H1 (cell line): Measurements from ENCODE around the gene ASCC3. TPM values are rescaled to one million over a fixed set of nuclear protein-coding genes. Genes with fewer than 3 reads are reported as not detected.
A peak's percentile ranks its signal among the peaks of the same experiment; 100 is the strongest.
"Not testable (repeated sequence)": the region's sequence is repeated elsewhere in the genome, so short reads cannot be mapped to it uniquely, and the experiment has no call there.

Experiments used
- CTCF ChIA-PET: fragments of 300-600 bp; sonication (Branson Sonifier 250); formaldehyde crosslinking; loops from one replicate; lab custom pipeline; 2021; ENCODE audit not compliant: partially characterized antibody; lab: Charles Lee
- POLR2A ChIA-PET: fragments of 300-600 bp; sonication (Branson Sonifier 250); formaldehyde crosslinking; loops from one replicate; lab custom pipeline; 2021; ENCODE audit warnings: inconsistent platforms; ENCODE audit not compliant: partially characterized antibody; lab: Charles Lee
- DNase-seq, 2 experiments: peaks; one replicate each; pipeline versions ENCODE4 v3.0.0 to v3.0.0-alpha.2; 2010 to 2022; ENCODE audit warnings: low spot score in 2 of 2, low read depth in 1 of 2, mixed read lengths in 1 of 2
- FAIRE-seq: peaks from 2 replicates; lab custom pipeline; 2011; peaks lifted over from hg19 to GRCh38; lab: Jason Lieb, UNC
- H2AFZ ChIP-seq: 2 replicates; pipeline ENCODE4 v1.8.1; 2012; ENCODE audit warnings: low read length, inconsistent platforms
- H2AK5ac ChIP-seq: 2 replicates; pipeline ENCODE4 v1.6.1; 2013; ENCODE audit warnings: low read depth, low read length
- H2BK120ac ChIP-seq: replicated peaks from 2 replicates; pipeline ENCODE3; 2013; ENCODE audit warnings: low read depth, low read length, inconsistent platforms
- H2BK12ac ChIP-seq: 2 replicates; pipeline ENCODE4 v1.6.1; 2013; ENCODE audit warnings: low read depth, low read length
- H2BK15ac ChIP-seq: 2 replicates; pipeline ENCODE4 v1.6.1; 2013; ENCODE audit warnings: low read length
- H2BK20ac ChIP-seq: 2 replicates; pipeline ENCODE4 v1.6.1; 2013; ENCODE audit warnings: low read length
- H2BK5ac ChIP-seq: 2 replicates; pipeline ENCODE4 v1.6.1; 2013; ENCODE audit warnings: low read depth, low read length
- H3K14ac ChIP-seq: 2 replicates; pipeline ENCODE4 v1.6.1; 2013; ENCODE audit warnings: inconsistent platforms; ENCODE audit not compliant: insufficient read length
- H3K18ac ChIP-seq: 2 replicates; pipeline ENCODE4 v1.6.1; 2013; ENCODE audit warnings: low read length; ENCODE audit errors: extremely low read depth
- H3K23ac ChIP-seq: 2 replicates; pipeline ENCODE4 v1.6.1; 2013; ENCODE audit warnings: inconsistent platforms; ENCODE audit not compliant: insufficient read length
- H3K23me2 ChIP-seq: 2 replicates; pipeline ENCODE4 v1.6.1; 2013; ENCODE audit warnings: low read depth, low read length
- H3K27ac ChIP-seq: 2 replicates; pipeline ENCODE4 v1.6.1; 2011; ENCODE audit warnings: low read depth, low read length, inconsistent platforms
- H3K27me3 ChIP-seq, 4 experiments: replicated peaks in 1 of 4; 1 replicate in 1 of 4; 2 replicates in 3 of 4; pipeline versions ENCODE4 v1.6.1 to v1.8.1; 2011 to 2013; ENCODE audit warnings: low read length in 3 of 4, mild to moderate bottlenecking in 3 of 4, inconsistent platforms in 2 of 4, mixed read lengths in 2 of 4, moderate library complexity in 1 of 4; ENCODE audit not compliant: control insufficient read depth in 3 of 4, insufficient read depth in 3 of 4; ENCODE audit errors: extremely low read depth in 1 of 4
- H3K36me3 ChIP-seq, 4 experiments: 2 replicates each; pipeline versions ENCODE4 v1.6.1 to v1.8.1; 2011 to 2013; ENCODE audit warnings: mild to moderate bottlenecking in 4 of 4, low read length in 3 of 4, moderate library complexity in 2 of 4, control low read depth in 1 of 4, inconsistent platforms in 1 of 4; ENCODE audit not compliant: insufficient read depth in 4 of 4, control insufficient read depth in 2 of 4
- H3K4ac ChIP-seq: replicated peaks from 2 replicates; pipeline ENCODE3; 2013; ENCODE audit warnings: low read length, low read depth, mixed read lengths, inconsistent platforms; ENCODE audit not compliant: insufficient read length
- H3K4me1 ChIP-seq, 4 experiments: replicated peaks in 1 of 4; 1 replicate in 1 of 4; 2 replicates in 3 of 4; pipeline versions ENCODE4 v1.6.1 to v1.8.1; 2011 to 2013; ENCODE audit warnings: low read length in 3 of 4, inconsistent platforms in 2 of 4, mixed read lengths in 1 of 4; ENCODE audit not compliant: insufficient read depth in 4 of 4, control insufficient read depth in 3 of 4
- H3K4me2 ChIP-seq, 2 experiments: 2 replicates each; pipeline versions ENCODE4 v1.6.1 to v1.8.1; 2011 to 2013; ENCODE audit warnings: low read depth in 2 of 2, low read length in 2 of 2, control low read depth in 1 of 2, inconsistent platforms in 1 of 2, mild to moderate bottlenecking in 1 of 2; ENCODE audit not compliant: insufficient read depth in 1 of 2
- H3K4me3 ChIP-seq, 4 experiments: fragments of 200-600, 300-600 bp in 1 of 4; sonication (generic), shearing (Covaris generic), sonication (Bioruptor Twin) in 1 of 4; 2 replicates each; pipeline versions ENCODE4 v1.5.1 to v1.8.1; 2011 to 2016; ENCODE audit warnings: low read length in 4 of 4, low read depth in 3 of 4, control low read depth in 2 of 4, inconsistent platforms in 2 of 4, mild to moderate bottlenecking in 2 of 4, mixed read lengths in 1 of 4, moderate library complexity in 1 of 4; ENCODE audit not compliant: insufficient read depth in 2 of 4; ENCODE audit errors: extremely low read depth in 1 of 4
- H3K56ac ChIP-seq: replicated peaks from 2 replicates; pipeline ENCODE3; 2013; ENCODE audit warnings: low read depth, mild to moderate bottlenecking, mixed read lengths, low read length, inconsistent platforms; ENCODE audit not compliant: insufficient read length
- H3K79me1 ChIP-seq: 2 replicates; pipeline ENCODE4 v1.6.1; 2013; ENCODE audit warnings: low read depth, low read length, control low read depth
- H3K79me2 ChIP-seq, 2 experiments: 2 replicates each; pipeline versions ENCODE4 v1.6.1 to v1.8.1; 2012 to 2013; ENCODE audit warnings: low read length in 2 of 2, mild to moderate bottlenecking in 2 of 2, inconsistent platforms in 1 of 2; ENCODE audit not compliant: insufficient read depth in 2 of 2, control insufficient read depth in 1 of 2
- H3K9ac ChIP-seq, 4 experiments: replicated peaks in 1 of 4; 1 replicate in 1 of 4; 2 replicates in 3 of 4; pipeline versions ENCODE4 v1.6.1 to v1.8.1; 2011 to 2013; ENCODE audit warnings: low read depth in 3 of 4, low read length in 3 of 4, control low read depth in 2 of 4, mild to moderate bottlenecking in 2 of 4, moderate library complexity in 2 of 4, inconsistent platforms in 1 of 4; ENCODE audit errors: extremely low read depth in 1 of 4
- H3K9me3 ChIP-seq, 2 experiments: 2 replicates each; pipeline versions ENCODE4 v1.6.1 to v1.8.1; 2012 to 2013; ENCODE audit warnings: mild to moderate bottlenecking in 2 of 2, moderate library complexity in 2 of 2, control low read depth in 1 of 2, inconsistent platforms in 1 of 2, low read depth in 1 of 2, low read length in 1 of 2, mixed read lengths in 1 of 2; ENCODE audit not compliant: insufficient read depth in 2 of 2
- H4K20me1 ChIP-seq, 2 experiments: replicated peaks in 1 of 2; 2 replicates each; pipeline versions ENCODE3 to v1.8.1; 2011 to 2013; ENCODE audit warnings: inconsistent platforms in 2 of 2, low read length in 2 of 2, mild to moderate bottlenecking in 1 of 2; ENCODE audit not compliant: insufficient read depth in 2 of 2, control insufficient read depth in 1 of 2
- H4K5ac ChIP-seq: 2 replicates; pipeline ENCODE4 v1.6.1; 2013; ENCODE audit warnings: low read length, low read depth, mixed read lengths, inconsistent platforms; ENCODE audit not compliant: insufficient read length
- H4K8ac ChIP-seq: 2 replicates; pipeline ENCODE4 v1.8.0; 2013; ENCODE audit warnings: mild to moderate bottlenecking, moderate library complexity, low read length, inconsistent platforms; ENCODE audit not compliant: insufficient read depth; ENCODE audit errors: extremely low read depth
- H4K91ac ChIP-seq: replicated peaks from 2 replicates; pipeline ENCODE3; 2013; ENCODE audit warnings: low read length, mixed read lengths, inconsistent platforms; ENCODE audit not compliant: insufficient read length
- FOSL1 ChIP-seq: IDR thresholded peaks from 2 replicates; pipeline ENCODE4 v1.6.1; 2011; ENCODE audit warnings: mild to moderate bottlenecking, low read depth, low read length, moderate library complexity; ENCODE audit not compliant: insufficient read depth
- POLR2A ChIP-seq, 2 experiments: IDR thresholded peaks; 1 replicate in 1 of 2; 2 replicates in 1 of 2; pipeline ENCODE4 v1.6.1; 2011; ENCODE audit warnings: low read depth in 2 of 2, low read length in 2 of 2, mild to moderate bottlenecking in 2 of 2; ENCODE audit errors: control extremely low read depth in 1 of 2
- RBBP5 ChIP-seq: IDR thresholded peaks from 2 replicates; pipeline ENCODE4 v1.7.1; 2012; ENCODE audit warnings: low read depth, mild to moderate bottlenecking, inconsistent platforms, low read length, moderate library complexity, borderline replicate concordance
- WGBS, 2 experiments: shearing (Covaris generic) in 1 of 2; methylation state at CpG; one replicate each; pipeline versions ENCODE4 v1.1.6 to v1.1.7; 2013 to 2015; ENCODE audit warnings: low lambda C conversion rate in 2 of 2, mixed read lengths in 2 of 2, inconsistent platforms in 1 of 2, low coverage in 1 of 2, missing lambda C conversion rate in 1 of 2; ENCODE audit not compliant: insufficient replicate concordance in 2 of 2, insufficient coverage in 1 of 2, insufficient read length in 1 of 2; ENCODE audit errors: extremely low coverage in 1 of 2, missing lambda C conversion rate in 1 of 2; 5-methylcytosine and 5-hydroxymethylcytosine counted together
- polyA plus RNA-seq, 7 experiments: library from polyadenylated mRNA; depleted of rRNA in 3 of 7; stranded (reverse) in 5 of 7; unstranded in 2 of 7; fragments of >200 nt in 5 of 7; fragments of 200-250 nt in 2 of 7; gene quantifications; 1 replicate in 5 of 7; 2 replicates in 1 of 7; 4 replicates in 1 of 7; pipeline versions ENCODE4 v1.2.1 to v1.2.3, GENCODE V29; 2011 to 2013; ENCODE audit warnings: missing spikeins in 2 of 7, mixed read lengths in 2 of 7
- total RNA-seq: library from RNA; stranded (reverse); fragmentation: NEBNext Ultra II Directional; extraction: Animal tissue kit (Norgen Biotek cat#: 25700); gene quantifications from 2 replicates; pipeline ENCODE4 v1.2.1, GENCODE V29; 2021

Gene ASCC3
- total and polyA plus RNA-seq, 2 of the 8 experiments (the other 6 are each of a cell fraction or from before 2014, with no cell fraction given), result 37.5 to 77.8 TPM

DNA sequence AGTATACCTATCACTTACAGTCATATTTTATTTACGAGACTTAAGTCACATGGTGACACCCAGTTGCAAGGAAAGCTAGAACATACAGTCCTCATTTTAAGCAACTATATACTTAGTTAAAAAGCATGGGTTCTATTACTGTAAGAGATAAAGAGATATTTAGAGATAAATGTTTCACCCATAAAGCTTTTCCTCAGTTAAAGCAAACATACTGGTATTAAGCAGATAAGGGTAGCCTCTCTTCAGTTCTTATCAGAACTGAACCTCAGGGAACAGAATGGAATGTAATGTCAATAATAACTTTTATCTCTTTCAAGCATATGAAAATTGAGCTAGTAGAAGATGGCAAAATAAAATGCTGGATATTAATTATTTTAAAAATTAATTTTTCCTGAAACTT, 9.9 kb upstream of the ASCC3 start (continued):
- TF ChIP-seq RBBP5 (no peak), FOSL1 (no peak), POLR2A (IDR thresholded peaks at IDR 0.05; ENCODE audit: control extremely low read depth in 1 of 2, low read depth in 2 of 2, low read length in 2 of 2) (no peak)
- TF ChIP-seq, all 59 proteins: peak for 0

DNA sequence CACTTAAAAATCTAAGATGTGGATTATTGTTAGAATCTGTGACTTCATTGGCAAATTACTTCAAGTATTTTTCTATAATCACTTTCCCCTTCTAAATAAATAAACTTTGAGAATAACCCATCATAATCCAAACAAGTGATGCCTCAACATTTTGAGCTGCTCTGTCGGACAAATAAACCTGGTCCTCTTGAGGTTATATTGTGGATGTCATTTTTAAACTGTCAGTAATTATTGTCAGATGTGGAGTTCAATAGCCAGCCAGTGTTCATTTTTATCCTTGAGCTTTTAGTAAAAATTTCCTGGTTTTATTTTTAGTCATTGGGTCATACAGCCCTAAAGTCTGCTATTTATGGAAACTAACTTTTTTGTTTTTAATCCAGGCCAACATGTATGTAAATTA, 9.5 kb upstream of the ASCC3 start:
- CTCF ChIA-PET, result interaction anchor here (0.6 to 1.6 kb wide), 3 partner anchors 36 to 428 kb away, joined by 3 to 5 read pairs (median 3); no protein-coding TSS in a partner anchor
- FAIRE-seq, result peak; percentile 19
- not testable (repeated sequence) for H2AFZ ChIP-seq, H3K14ac ChIP-seq, H4K5ac ChIP-seq, DNase-seq, H2BK15ac ChIP-seq, H4K20me1 ChIP-seq, H3K56ac ChIP-seq, H3K27ac ChIP-seq, H2BK5ac ChIP-seq, H3K4me3 ChIP-seq, H2AK5ac ChIP-seq, H2BK12ac ChIP-seq, H3K9ac ChIP-seq, H3K18ac ChIP-seq, H4K8ac ChIP-seq, H3K4me2 ChIP-seq, H3K9me3 ChIP-seq, H2BK120ac ChIP-seq, H3K79me1 ChIP-seq, H3K27me3 ChIP-seq, H3K23me2 ChIP-seq, H3K36me3 ChIP-seq, H3K4ac ChIP-seq, H3K23ac ChIP-seq, H3K79me2 ChIP-seq, H2BK20ac ChIP-seq, H4K91ac ChIP-seq
- POLR2A ChIA-PET, result interaction anchor here (2.1 kb wide), 1 partner anchor 11 kb away, joined by 4 read pairs; no protein-coding TSS in a partner anchor
- WGBS, 2 experiments, result 96% methylated on average over 1 of the region's 1 CpG; no CpG with 5 or more reads in 1 of the 2 experiments
- peaks cover 0 to 11% (median 2%) of the 10 kb centered on the region in 4 experiments; a peak in 4 of 7 replicates for H3K4me1 ChIP-seq
